Kidney (tissue), 14 donors: ENCODE measurements around the gene SCAND1. TPM values are rescaled to one million over a fixed set of nuclear protein-coding genes. Genes with fewer than 3 reads are reported as not detected.
"Not testable (repeated sequence)": the region's sequence is repeated elsewhere in the genome, so short reads cannot be mapped to it uniquely, and the experiment has no call there.

Experiments
- DNase-seq, 5 donors: peaks; one replicate each; pipeline ENCODE4 v3.0.0-alpha.2; 2013 to 2020
- FAIRE-seq: peaks from 2 replicates; lab custom pipeline; 2012; peaks lifted over from hg19 to GRCh38; lab: Jason Lieb, UNC
- H3K27ac ChIP-seq, 2 donors: one replicate each; pipeline ENCODE4 v1.7.0; 2013; ENCODE audit warnings: low read depth in 2 of 2, low read length in 2 of 2, inconsistent platforms in 1 of 2
- H3K27me3 ChIP-seq: one replicate; pipeline ENCODE4 v1.7.1; 2013; ENCODE audit warnings: low read length, inconsistent platforms; ENCODE audit not compliant: control insufficient read depth, insufficient read depth
- H3K36me3 ChIP-seq, 3 donors: one replicate each; pipeline versions ENCODE4 v1.7.0 to v1.7.1; 2013; ENCODE audit warnings: low read length in 3 of 3, control low read depth in 1 of 3, inconsistent platforms in 1 of 3; ENCODE audit not compliant: insufficient read depth in 3 of 3, control insufficient read depth in 2 of 3
- H3K4me1 ChIP-seq, 3 donors: one replicate each; pipeline versions ENCODE4 v1.7.0 to v1.7.1; 2013; ENCODE audit warnings: low read length in 3 of 3, inconsistent platforms in 1 of 3, low read depth in 1 of 3; ENCODE audit not compliant: control insufficient read depth in 2 of 3, insufficient read depth in 2 of 3
- H3K4me3 ChIP-seq, 3 donors: one replicate each; pipeline versions ENCODE4 v1.7.0 to v1.8.1; 2013; ENCODE audit warnings: low read length in 3 of 3, control low read depth in 1 of 3, inconsistent platforms in 1 of 3
- H3K9ac ChIP-seq, 3 donors: one replicate each; pipeline versions ENCODE4 v1.7.0 to v1.7.1; 2013; ENCODE audit warnings: low read length in 3 of 3, control low read depth in 1 of 3, inconsistent platforms in 1 of 3
- H3K9me3 ChIP-seq, 3 donors: one replicate each; pipeline versions ENCODE4 v1.7.0 to v1.7.1; 2013; ENCODE audit warnings: low read length in 3 of 3, control low read depth in 1 of 3, inconsistent platforms in 1 of 3; ENCODE audit not compliant: control insufficient read depth in 2 of 3, insufficient read depth in 1 of 3
- CTCF ChIP-seq: IDR thresholded peaks from 3 replicates; pipeline ENCODE4 v1.5.1; 2012; ENCODE audit warnings: mild to moderate bottlenecking, moderate library complexity, borderline replicate concordance; ENCODE audit not compliant: insufficient read depth; ENCODE audit errors: extremely low read depth
- intact Hi-C: fragments of 100-400 bp; cut with DNase I; formaldehyde crosslinking; loops from one replicate; pipeline ENCODE4 v1.11.1; 2022
- polyA plus RNA-seq: library from polyadenylated mRNA; stranded (reverse); fragments of 350-450 nt; fragmentation: Illumina TruSeq; extraction: RNeasy Lipid Tissue Mini Kit (QIAGEN cat#74804); gene quantifications from one replicate; pipeline ENCODE4 v1.2.3, GENCODE V29; 2014; ENCODE audit warnings: low read depth, low replicate concordance; ENCODE audit not compliant: insufficient read depth
- total RNA-seq: library from RNA; stranded (reverse); fragmentation: NEBNext Ultra II Directional; extraction: Animal tissue kit (Norgen Biotek cat#: 25700); gene quantifications from one replicate; pipeline ENCODE4 v1.2.1, GENCODE V29; 2021
- donor health status: control.
- donor health status: control.
- donor health status: control.
- donor health status: control.
- donor health status: control.
- donor health status: DM: yes; HTN: yes; CAD: no.
- donor health status: Normal renal cell carcinoma (clear cell type).

SCAND1 gene
- total and polyA plus RNA-seq, 2 donors from 2014 or later: 74.7 to 184 TPM

- Histone ChIP-seq H3K27me3 (no peaks in the 10 kb centered on the region), H3K27ac (no peak within 1 kb of the TSS), H3K36me3 (no peaks in the 10 kb centered on the region), H3K4me1 (no peaks in the 10 kb centered on the region), H3K9ac (no peak within 1 kb of the TSS), H3K9me3 (no peaks in the 10 kb centered on the region), H3K4me3 (no peak within 1 kb of the TSS)
- intact Hi-C loops: no loop called here
- FAIRE-seq (no peak), DNase-seq (no peak)
- no peak for TF ChIP-seq CTCF
These were observed 13.8 kb upstream of the SCAND1 start, which contains the start of gene CNBD2 for GRCh38 chr20:35967979-35968640. TSS of gene CNBD2 (plus strand) at chr20:35968590. CDS start at chr20:35968763, 173 bp downstream.

GRCh38 chr20:35963878-35964277 is 9.6 kb upstream of the SCAND1 start:
- intact Hi-C loops: no loop called here
- H3K27ac ChIP-seq: no peak overlapping the region
- H3K4me1 ChIP-seq: no peaks in the 10 kb centered on the region
- DNase-seq (no peak), FAIRE-seq (no peak)
- no peaks in the 10 kb centered on the region for H3K36me3 ChIP-seq
- no peak overlapping the region for H3K4me3 ChIP-seq
- no peaks in the 10 kb centered on the region for H3K27me3 ChIP-seq
- H3K9me3 ChIP-seq: no peaks in the 10 kb centered on the region
- no peak for TF ChIP-seq CTCF
- no peak overlapping the region for H3K9ac ChIP-seq

- intact Hi-C loops, H3K9ac ChIP-seq, H3K36me3 ChIP-seq, DNase-seq, H3K27ac ChIP-seq, H3K27me3 ChIP-seq, H3K4me3 ChIP-seq, FAIRE-seq, H3K9me3 ChIP-seq, H3K4me1 ChIP-seq: not testable (repeated sequence)
These were observed 5.0 kb upstream of the SCAND1 start for GRCh38 chr20:35959291-35959690.

GRCh38 chr20:35956616-35957015 is 2.3 kb upstream of the SCAND1 start:
- DNase-seq (no peak), FAIRE-seq (no peak)
- H3K27me3 ChIP-seq: no peaks in the 10 kb centered on the region
- intact Hi-C loops: no loop called here
- H3K4me3 ChIP-seq: no peak overlapping the region
- no peak overlapping the region for H3K27ac ChIP-seq
- no peaks in the 10 kb centered on the region for H3K9me3 ChIP-seq
- no peak overlapping the region for H3K9ac ChIP-seq
- H3K4me1 ChIP-seq: peaks cover 0 to 12% (median 3%) of the 10 kb centered on the region in 3 donors
- no peaks in the 10 kb centered on the region for H3K36me3 ChIP-seq
- no peak for TF ChIP-seq CTCF
